ENCODE results near the gene NUCKS1.

NUCKS1 gene

GRCh38 chr1:205672395-205672889 lies 77.5 kb downstream of the NUCKS1 start:
- no peak for TF ChIP-seq CTCF (IDR thresholded peaks at IDR 0.05; ENCODE audit: extremely low read depth, missing control alignments)

GRCh38 chr1:205670611-205671430 lies 79.2 kb downstream of the NUCKS1 start:
- peak; percentile 38 for DNase-seq (ENCODE audit: low spot score)
- TF ChIP-seq CTCF (IDR thresholded peaks at IDR 0.05; ENCODE audit: extremely low read depth, missing control alignments) = no peak

More at GRCh38 chr1:205672395-205672889, 77.5 kb downstream of the NUCKS1 start:
- no peak for DNase-seq (ENCODE audit: low spot score)

DNA sequence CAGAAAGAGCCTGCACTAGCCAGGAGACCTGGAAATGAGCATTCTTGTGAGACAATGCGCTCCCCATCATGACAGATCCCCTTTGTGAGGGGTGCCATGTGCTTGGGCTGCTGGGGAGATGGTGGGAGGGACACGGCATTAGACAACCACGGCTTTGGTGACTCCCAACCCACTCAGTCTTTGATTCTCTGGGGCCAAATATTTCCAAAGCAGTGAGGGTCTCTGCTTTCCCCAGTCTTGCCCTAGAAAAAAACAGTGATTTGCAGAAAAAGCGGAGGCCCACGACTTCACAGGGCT lies 79.9 kb downstream of the NUCKS1 start:
- peak; percentile 37 for DNase-seq (ENCODE audit: low spot score)
- no peak for TF ChIP-seq CTCF (IDR thresholded peaks at IDR 0.05; ENCODE audit: extremely low read depth, missing control alignments)

GRCh38 chr1:205669341-205670149 lies 80.4 kb downstream of the NUCKS1 start:
- TF ChIP-seq CTCF (IDR thresholded peaks at IDR 0.05; ENCODE audit: extremely low read depth, missing control alignments) = no peak
- peak; percentile 70 for DNase-seq (ENCODE audit: low spot score)

DNA sequence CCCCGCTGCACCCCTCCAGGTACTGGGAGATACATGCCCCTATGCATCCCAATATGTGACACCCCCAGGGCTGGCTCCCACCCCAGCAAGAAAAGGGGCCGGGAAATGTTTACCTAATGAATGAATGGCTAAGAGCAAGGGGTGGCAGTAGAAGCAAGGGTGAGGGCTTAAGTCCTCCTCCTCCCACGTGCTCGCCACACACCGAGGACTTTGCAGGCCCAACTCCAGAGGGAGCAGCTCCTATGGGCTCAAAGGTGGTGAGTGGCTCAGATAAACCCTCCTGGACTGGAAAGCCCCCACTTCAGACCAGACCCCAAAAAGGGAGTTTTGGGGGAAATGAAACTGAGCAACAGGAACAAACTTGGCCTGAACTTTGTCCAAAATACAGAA lies 81.0 kb downstream of the NUCKS1 start:
- peak; percentile 82 for DNase-seq (ENCODE audit: low spot score)
- no peak for TF ChIP-seq CTCF (IDR thresholded peaks at IDR 0.05; ENCODE audit: extremely low read depth, missing control alignments)

GRCh38 chr1:205667909-205668643 lies 81.9 kb downstream of the NUCKS1 start:
- no peak for DNase-seq (ENCODE audit: low spot score)
- TF ChIP-seq CTCF (IDR thresholded peaks at IDR 0.05; ENCODE audit: extremely low read depth, missing control alignments) = no peak

Measured in GM20000 (cell line).